Adrenal gland (tissue), 5 donors: ENCODE results near the gene SAFB.

Experiments
- CTCF ChIP-seq, 6 experiments: fragments of 450-650 bp in 4 of 6; fragments of 200-600 bp in 2 of 6; sonication (generic) in 1 of 6; IDR thresholded peaks; 1 replicate in 5 of 6; 2 replicates in 1 of 6; pipeline versions ENCODE4 v1.5.1 to v1.8.0; 2016 to 2021; ENCODE audit warnings: antibody characterized with exemption in 6 of 6, mild to moderate bottlenecking in 2 of 6, moderate library complexity in 1 of 6
- POLR2A ChIP-seq, 2 donors: fragments of 450-650 bp; IDR thresholded peaks; one replicate each; pipeline ENCODE4 v1.6.1; 2017; ENCODE audit warnings: antibody characterized with exemption in 2 of 2, mild to moderate bottlenecking in 2 of 2, moderate library complexity in 1 of 2
- donor health status: DM: no; HTN: no; CAD: no.

GRCh38 chr19:5590151-5590864 lies 32.6 kb upstream of the SAFB start:
- TF ChIP-seq CTCF (IDR thresholded peaks at IDR 0.05): no peak
- TF ChIP-seq POLR2A (IDR thresholded peaks at IDR 0.05): no peak
